Brain microvascular endothelial cell (primary cell): Measurements from ENCODE around the gene BMP8B.
"Not testable (repeated sequence)": the region's sequence is repeated elsewhere in the genome, so short reads cannot be mapped to it uniquely, and the experiment has no call there.

Experiments
- DNase-seq: peaks from one replicate; pipeline ENCODE4 v3.0.0-alpha.2; 2020
- H3K27ac ChIP-seq: fragments of 250-450 bp; sonication (Bioruptor Pico); 2 replicates; pipeline ENCODE4 v1.5.1; 2020; ENCODE audit warnings: mild to moderate bottlenecking, moderate library complexity
- H3K27me3 ChIP-seq: fragments of 250-450 bp; sonication (Bioruptor Pico); replicated peaks from 2 replicates; pipeline ENCODE4 v1.5.1; 2020; ENCODE audit warnings: mild to moderate bottlenecking
- H3K36me3 ChIP-seq: fragments of 250-450 bp; sonication (Bioruptor Pico); replicated peaks from 2 replicates; pipeline ENCODE4 v1.5.1; 2020; ENCODE audit warnings: mild to moderate bottlenecking
- H3K4me3 ChIP-seq: 2 replicates; pipeline ENCODE4 v1.5.1; 2011; ENCODE audit warnings: low read depth, mild to moderate bottlenecking, control low read depth, low read length, moderate library complexity
- in situ Hi-C: cut with HindIII; loops from 2 replicates; pipeline ENCODE4 v1.10.0; 2017; ENCODE audit warnings: low sequenced_read_pairs, low pct_ligation_motif_present
- TF ChIP-seq, protein P1 (sequence below): IDR thresholded peaks from 2 replicates; pipeline ENCODE4 v1.5.1; 2011; ENCODE audit warnings: low read depth, mild to moderate bottlenecking, moderate library complexity, low read length, control low read depth, inconsistent platforms; ENCODE audit errors: missing control alignments

BMP8B gene

DNA sequence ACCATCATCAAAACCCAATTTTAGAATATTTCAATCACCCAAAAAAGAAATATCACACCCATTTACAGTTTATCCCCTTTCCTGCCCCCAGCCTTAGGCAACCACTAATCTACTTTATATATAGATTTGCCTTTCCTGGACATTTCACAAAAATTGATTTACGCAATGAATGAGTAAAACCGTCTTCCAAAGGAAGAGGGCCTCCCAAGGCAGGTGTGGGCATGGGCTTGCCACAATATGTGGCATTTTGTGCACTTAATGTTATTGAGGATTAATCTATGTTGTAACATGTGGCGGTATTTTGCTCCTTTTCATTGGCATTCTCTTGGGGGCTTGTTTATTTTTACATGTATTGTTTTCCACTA is 11.8 kb upstream of the BMP8B start:
- Histone ChIP-seq H3K4me3 (no peak overlapping the region), H3K27me3 (no peaks in the 10 kb centered on the region), H3K27ac (no peak overlapping the region), H3K36me3 (no peaks in the 10 kb centered on the region)
- TF ChIP-seq, protein P1, sequence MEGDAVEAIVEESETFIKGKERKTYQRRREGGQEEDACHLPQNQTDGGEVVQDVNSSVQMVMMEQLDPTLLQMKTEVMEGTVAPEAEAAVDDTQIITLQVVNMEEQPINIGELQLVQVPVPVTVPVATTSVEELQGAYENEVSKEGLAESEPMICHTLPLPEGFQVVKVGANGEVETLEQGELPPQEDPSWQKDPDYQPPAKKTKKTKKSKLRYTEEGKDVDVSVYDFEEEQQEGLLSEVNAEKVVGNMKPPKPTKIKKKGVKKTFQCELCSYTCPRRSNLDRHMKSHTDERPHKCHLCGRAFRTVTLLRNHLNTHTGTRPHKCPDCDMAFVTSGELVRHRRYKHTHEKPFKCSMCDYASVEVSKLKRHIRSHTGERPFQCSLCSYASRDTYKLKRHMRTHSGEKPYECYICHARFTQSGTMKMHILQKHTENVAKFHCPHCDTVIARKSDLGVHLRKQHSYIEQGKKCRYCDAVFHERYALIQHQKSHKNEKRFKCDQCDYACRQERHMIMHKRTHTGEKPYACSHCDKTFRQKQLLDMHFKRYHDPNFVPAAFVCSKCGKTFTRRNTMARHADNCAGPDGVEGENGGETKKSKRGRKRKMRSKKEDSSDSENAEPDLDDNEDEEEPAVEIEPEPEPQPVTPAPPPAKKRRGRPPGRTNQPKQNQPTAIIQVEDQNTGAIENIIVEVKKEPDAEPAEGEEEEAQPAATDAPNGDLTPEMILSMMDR = no peak
- no peak for DNase-seq
- in situ Hi-C loops = no loop called here

DNA sequence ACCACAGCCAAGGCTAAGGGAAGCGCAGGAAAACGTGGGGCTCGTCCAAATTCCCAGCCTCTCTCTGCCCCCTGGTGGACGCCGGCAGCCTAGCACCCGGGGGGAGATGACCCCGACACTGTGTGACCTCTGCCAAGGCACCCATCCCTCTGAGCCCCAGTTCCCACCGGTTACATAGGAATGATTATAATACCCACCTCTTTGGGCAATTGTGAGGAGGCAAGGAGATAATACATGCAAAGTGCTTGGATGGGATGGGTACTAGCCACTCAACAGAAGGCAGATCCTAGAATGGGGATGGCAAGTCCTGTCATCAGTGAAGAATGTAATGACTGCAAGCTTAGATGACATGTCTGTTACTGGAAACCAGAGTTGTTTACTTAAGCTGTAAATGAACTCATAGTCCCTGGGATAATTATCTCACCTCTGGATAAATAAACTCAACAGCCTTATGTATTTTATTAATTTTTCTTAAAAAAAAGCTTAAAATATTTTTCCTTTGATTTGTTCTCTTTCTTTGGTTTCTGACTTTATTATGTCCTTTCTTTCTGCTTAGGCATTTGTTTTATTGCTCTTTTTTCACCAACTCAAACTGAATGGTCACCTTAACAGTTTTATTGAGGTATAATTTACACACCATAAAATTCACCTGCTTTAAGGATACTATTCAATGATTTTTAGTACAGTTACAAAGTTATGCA is 11.3 kb upstream of the BMP8B start:
- Histone ChIP-seq H3K4me3 (no peak overlapping the region), H3K27me3 (no peaks in the 10 kb centered on the region), H3K36me3 (no peaks in the 10 kb centered on the region), H3K27ac (peak overlapping the region; percentile 27)
- peak; percentile 69 for DNase-seq
- TF ChIP-seq, protein P1 = peak; percentile 89
- in situ Hi-C loops = no loop called here

DNA sequence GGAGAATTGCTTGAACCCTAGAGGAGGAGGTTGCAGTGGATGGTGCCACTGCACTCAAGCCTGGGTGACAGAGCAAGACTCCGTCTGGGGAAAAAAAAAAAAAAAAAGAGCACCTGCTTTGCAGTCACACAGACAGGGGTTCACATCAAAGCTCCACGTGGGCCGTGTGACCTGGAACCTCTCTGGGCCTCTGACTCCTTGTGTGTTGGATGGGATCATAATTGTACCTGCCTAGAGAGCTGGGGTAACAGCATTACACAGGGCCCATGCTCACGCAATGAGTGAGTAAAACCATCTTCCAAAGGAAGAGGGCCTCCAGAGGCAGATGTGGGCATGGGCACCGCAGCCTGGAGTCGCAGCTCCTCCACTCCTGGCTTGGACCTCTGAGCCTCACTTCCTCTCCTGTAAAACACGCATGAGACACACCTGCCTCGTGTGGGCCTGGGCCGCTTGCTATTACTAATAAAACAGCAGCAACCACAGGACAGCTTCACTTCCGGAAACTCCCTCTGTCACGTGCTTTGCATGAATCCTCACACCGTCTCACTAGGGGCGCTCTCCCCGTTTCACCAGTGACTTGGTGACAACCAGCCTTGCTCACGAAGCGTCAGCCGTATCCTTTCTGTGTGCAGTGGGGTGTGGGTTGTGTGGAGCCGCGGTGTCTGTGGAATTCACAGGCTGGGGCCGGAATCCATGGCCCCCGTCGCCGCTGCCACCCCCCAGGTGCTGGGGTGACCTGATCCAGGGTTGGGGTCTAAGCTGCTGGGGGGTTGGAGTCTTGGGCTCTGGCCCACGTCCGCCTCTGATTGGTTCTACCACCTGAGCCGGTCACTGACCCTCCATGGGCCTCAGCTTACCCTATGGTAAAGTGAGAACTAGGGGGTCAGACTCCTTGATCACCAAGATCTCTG is 10.4 kb upstream of the BMP8B start:
- H3K27me3 ChIP-seq, H3K36me3 ChIP-seq, H3K4me3 ChIP-seq, in situ Hi-C loops: not testable (repeated sequence)
- peak overlapping the region; percentile 27 for H3K27ac ChIP-seq
- DNase-seq = peak; percentile 60
- TF ChIP-seq, protein P1 = peak; percentile 50

- no peak overlapping the region for H3K27ac ChIP-seq
- no peak overlapping the region for H3K4me3 ChIP-seq
- in situ Hi-C loops = no loop called here
- TF ChIP-seq, protein P1 = no peak
- no peaks in the 10 kb centered on the region for H3K36me3 ChIP-seq
- no peak for DNase-seq
- no peaks in the 10 kb centered on the region for H3K27me3 ChIP-seq
Observed at GRCh38 chr1:39795651-39796050, 7.0 kb upstream of the BMP8B start.

- no peak overlapping the region for H3K4me3 ChIP-seq
- no peak for DNase-seq
- TF ChIP-seq, protein P1 = no peak
- in situ Hi-C loops = no loop called here
- H3K27ac ChIP-seq = no peak overlapping the region
- peaks cover 13% of the 10 kb centered on the region for H3K27me3 ChIP-seq
- no peaks in the 10 kb centered on the region for H3K36me3 ChIP-seq
Observed at GRCh38 chr1:39791838-39792237, 3.2 kb upstream of the BMP8B start.
